Neural crest cell (in vitro differentiated cells): ENCODE results near the gene TEP1. TPM values are rescaled to one million over a fixed set of nuclear protein-coding genes. Genes with fewer than 3 reads are reported as not detected.
A peak's percentile ranks its signal among the peaks of the same experiment; 100 is the strongest.
"Not testable (repeated sequence)": the region's sequence is repeated elsewhere in the genome, so short reads cannot be mapped to it uniquely, and the experiment has no call there.

ENCODE experiments used
- DNase-seq: peaks from one replicate; pipeline ENCODE4 v3.0.0; 2021; ENCODE audit warnings: low read depth, mixed read lengths, low spot score
- H3K27ac Mint-ChIP-seq: one replicate; pipeline ENCODE4 v1.8.0; 2021; ENCODE audit warnings: mild to moderate bottlenecking, mixed read lengths; ENCODE audit not compliant: unreplicated experiment
- H3K27me3 Mint-ChIP-seq: 2 replicates; pipeline ENCODE4 v1.8.0; 2021; ENCODE audit warnings: low read depth, mild to moderate bottlenecking, mixed read lengths
- H3K36me3 Mint-ChIP-seq: 2 replicates; pipeline ENCODE4 v1.8.0; 2021; ENCODE audit warnings: low read depth, mild to moderate bottlenecking, mixed read lengths
- H3K4me1 Mint-ChIP-seq: 2 replicates; pipeline ENCODE4 v1.8.0; 2021; ENCODE audit warnings: mixed read lengths
- H3K4me3 Mint-ChIP-seq: one replicate; pipeline ENCODE4 v1.8.0; 2021; ENCODE audit warnings: mild to moderate bottlenecking, mixed read lengths
- H3K9me3 Mint-ChIP-seq: 2 replicates; pipeline ENCODE4 v1.8.0; 2021; ENCODE audit warnings: mixed read lengths
- CTCF ChIP-seq: fragments of 200-600 bp; sonication (generic); conservative IDR thresholded peaks from 2 replicates; pipeline ENCODE4 v1.5.0; 2021; ENCODE audit warnings: antibody characterized with exemption, mild to moderate bottlenecking
- total RNA-seq: library from RNA; stranded (reverse); gene quantifications from 2 replicates; pipeline ENCODE4 v1.2.1, GENCODE V29; 2021

The TEP1 gene
- total RNA-seq, 1 donor from 2014 or later = 13.7 TPM

GRCh38 chr14:20372796-20373195 is 40.5 kb downstream of the TEP1 start:
- Mint-ChIP-seq H3K36me3 (peaks cover 27% of the 10 kb centered on the region), H3K4me3 (no peak overlapping the region), H3K4me1 (no peaks in the 10 kb centered on the region), H3K27me3 (no peaks in the 10 kb centered on the region), H3K9me3 (peaks cover 2% of the 10 kb centered on the region), H3K27ac (no peak overlapping the region)
- DNase-seq = no peak
- no peak for TF ChIP-seq CTCF

DNA sequence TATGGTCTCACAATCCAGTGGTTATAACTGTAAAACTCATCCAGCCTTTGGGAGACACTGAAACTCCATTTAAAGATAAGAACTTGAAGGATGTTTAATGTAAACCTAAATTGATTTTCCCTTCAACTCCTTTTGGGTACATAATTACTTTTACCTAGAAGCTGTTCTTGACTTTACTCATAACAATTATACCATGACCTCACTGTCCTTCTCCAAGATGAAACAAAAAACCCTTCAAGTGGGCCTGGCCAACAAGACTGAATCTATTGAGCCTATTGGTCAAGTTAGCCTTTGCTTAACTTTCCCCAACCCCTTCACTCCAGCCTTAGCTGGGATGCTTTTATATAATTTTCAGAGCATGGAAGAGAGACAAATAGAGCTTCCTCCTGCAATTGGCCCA is 47.4 kb downstream of the TEP1 start:
- TF ChIP-seq CTCF = no peak

GRCh38 chr14:20358474-20358873 is 54.8 kb downstream of the TEP1 start:
- H3K9me3 Mint-ChIP-seq, H3K4me1 Mint-ChIP-seq, H3K27me3 Mint-ChIP-seq, H3K27ac Mint-ChIP-seq, DNase-seq, H3K4me3 Mint-ChIP-seq: not testable (repeated sequence)
- H3K36me3 Mint-ChIP-seq = peaks cover 22% of the 10 kb centered on the region

More for the DNA sequence above, 47.4 kb downstream of the TEP1 start:
- Mint-ChIP-seq H3K9me3 (peaks cover 2% of the 10 kb centered on the region), H3K27ac (no peak overlapping the region), H3K4me3 (no peak overlapping the region), H3K36me3 (peaks cover 20% of the 10 kb centered on the region), H3K4me1 (no peaks in the 10 kb centered on the region), H3K27me3 (no peaks in the 10 kb centered on the region)
- DNase-seq = no peak

DNA sequence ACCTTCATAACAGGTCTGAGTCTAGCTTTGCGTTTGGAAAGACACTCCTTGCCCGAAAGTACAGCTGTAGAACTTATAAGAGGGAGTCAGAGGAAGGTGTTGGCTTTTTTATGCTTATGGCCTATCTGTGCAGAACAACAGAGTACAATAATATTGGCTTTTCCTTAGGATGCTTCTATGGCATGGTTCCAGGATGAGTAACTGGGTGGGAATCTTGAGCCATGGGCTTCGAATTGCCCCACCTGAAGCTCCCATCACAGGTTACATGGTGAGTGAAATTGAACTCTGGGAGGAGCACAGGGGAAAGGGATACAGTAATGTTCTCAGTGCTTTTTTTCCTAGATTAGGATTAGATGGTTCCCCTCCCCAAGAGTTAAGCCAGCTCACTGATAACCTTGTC is 56.9 kb downstream of the TEP1 start:
- H3K36me3 Mint-ChIP-seq = peaks cover 22% of the 10 kb centered on the region
- DNase-seq = no peak

DNA sequence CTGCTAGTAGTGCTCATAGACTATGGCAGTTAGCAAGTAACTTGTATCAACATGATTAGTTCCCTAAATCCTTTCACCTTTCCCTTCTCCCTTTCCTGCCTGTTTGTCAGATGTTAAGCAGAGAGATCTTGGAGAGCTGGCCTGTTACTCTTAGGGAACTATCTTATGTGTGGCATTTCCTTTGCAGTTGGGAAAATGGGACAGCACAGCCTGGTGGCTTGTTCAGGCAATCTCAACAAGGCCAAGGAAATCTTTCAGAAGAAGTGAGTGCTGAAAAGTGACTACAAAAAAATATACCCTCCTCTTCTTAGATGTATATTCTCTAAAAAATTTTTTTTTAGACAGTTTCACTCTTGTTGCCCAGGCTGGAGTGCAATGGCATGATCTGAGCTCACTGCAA is 62.4 kb downstream of the TEP1 start:
- no peaks in the 10 kb centered on the region for H3K27me3 Mint-ChIP-seq
- H3K4me3 Mint-ChIP-seq = no peak overlapping the region
- DNase-seq = no peak
- H3K27ac Mint-ChIP-seq = no peak overlapping the region
- no peaks in the 10 kb centered on the region for H3K9me3 Mint-ChIP-seq
- H3K4me1 Mint-ChIP-seq = no peaks in the 10 kb centered on the region
- peaks cover 23% of the 10 kb centered on the region for H3K36me3 Mint-ChIP-seq
- TF ChIP-seq CTCF = peak; percentile 34

More for the DNA sequence above, 56.9 kb downstream of the TEP1 start:
- Mint-ChIP-seq H3K4me3 (no peak overlapping the region), H3K27ac (no peak overlapping the region), H3K4me1 (no peaks in the 10 kb centered on the region), H3K9me3 (no peaks in the 10 kb centered on the region), H3K27me3 (no peaks in the 10 kb centered on the region)
- no peak for TF ChIP-seq CTCF

DNA sequence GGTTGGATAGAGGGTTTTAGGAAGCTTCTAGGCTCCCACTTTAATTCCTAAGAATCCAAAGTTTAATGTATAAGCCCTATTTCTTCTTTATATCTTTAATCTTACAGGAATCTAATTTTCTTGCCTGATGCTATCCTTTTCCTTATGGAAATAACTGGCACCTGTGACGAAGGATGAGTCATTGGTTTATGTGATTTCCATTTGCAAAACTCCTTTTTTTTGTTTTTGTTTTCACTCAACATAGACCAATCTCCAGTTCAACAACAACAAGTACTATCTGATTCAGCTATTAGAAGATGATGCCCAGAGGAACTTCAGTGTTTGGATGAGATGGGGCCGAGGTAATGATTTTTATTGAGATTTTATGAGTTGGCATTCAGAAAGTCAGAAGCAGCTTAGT is 63.0 kb downstream of the TEP1 start:
- no peak for DNase-seq
- peaks cover 23% of the 10 kb centered on the region for H3K36me3 Mint-ChIP-seq
- no peak overlapping the region for H3K27ac Mint-ChIP-seq
- peaks cover 4% of the 10 kb centered on the region for H3K4me1 Mint-ChIP-seq
- TF ChIP-seq CTCF = no peak
- no peaks in the 10 kb centered on the region for H3K9me3 Mint-ChIP-seq
- no peaks in the 10 kb centered on the region for H3K27me3 Mint-ChIP-seq
- no peak overlapping the region for H3K4me3 Mint-ChIP-seq
